ENCODE data around the gene STAM.

DNA sequence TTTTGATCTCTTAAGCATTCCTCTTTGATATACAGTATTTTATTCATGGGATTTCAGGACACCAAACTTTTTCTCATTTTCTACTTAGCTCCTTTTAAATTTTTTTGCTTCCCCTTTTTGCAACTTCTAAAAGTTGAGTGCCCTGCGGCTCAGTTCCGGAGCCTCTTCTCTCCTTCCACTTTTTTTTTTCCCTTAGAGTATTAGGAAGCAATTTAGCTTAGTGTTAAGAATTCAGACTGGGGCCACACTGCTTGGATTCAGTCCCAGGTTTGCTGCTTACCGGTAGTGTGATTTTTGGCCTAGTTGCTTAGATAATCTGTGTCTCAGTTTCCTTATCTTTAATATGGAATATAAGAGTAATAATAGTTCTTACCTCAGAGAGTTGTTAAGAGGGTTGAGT lies 3.4 kb downstream of the STAM start:
- no peak for TF ChIP-seq POLR2AphosphoS5 (IDR thresholded peaks at IDR 0.05; ENCODE audit: insufficient read depth, low read depth, low read length)
- TF ChIP-seq, protein P1, sequence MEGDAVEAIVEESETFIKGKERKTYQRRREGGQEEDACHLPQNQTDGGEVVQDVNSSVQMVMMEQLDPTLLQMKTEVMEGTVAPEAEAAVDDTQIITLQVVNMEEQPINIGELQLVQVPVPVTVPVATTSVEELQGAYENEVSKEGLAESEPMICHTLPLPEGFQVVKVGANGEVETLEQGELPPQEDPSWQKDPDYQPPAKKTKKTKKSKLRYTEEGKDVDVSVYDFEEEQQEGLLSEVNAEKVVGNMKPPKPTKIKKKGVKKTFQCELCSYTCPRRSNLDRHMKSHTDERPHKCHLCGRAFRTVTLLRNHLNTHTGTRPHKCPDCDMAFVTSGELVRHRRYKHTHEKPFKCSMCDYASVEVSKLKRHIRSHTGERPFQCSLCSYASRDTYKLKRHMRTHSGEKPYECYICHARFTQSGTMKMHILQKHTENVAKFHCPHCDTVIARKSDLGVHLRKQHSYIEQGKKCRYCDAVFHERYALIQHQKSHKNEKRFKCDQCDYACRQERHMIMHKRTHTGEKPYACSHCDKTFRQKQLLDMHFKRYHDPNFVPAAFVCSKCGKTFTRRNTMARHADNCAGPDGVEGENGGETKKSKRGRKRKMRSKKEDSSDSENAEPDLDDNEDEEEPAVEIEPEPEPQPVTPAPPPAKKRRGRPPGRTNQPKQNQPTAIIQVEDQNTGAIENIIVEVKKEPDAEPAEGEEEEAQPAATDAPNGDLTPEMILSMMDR (IDR thresholded peaks at IDR 0.05; ENCODE audit: extremely low read depth in 1 of 2, insufficient read depth in 1 of 2, low read depth in 1 of 2, low read length in 2 of 2): no peak
- no peak for TF ChIP-seq POLR2A (IDR thresholded peaks at IDR 0.05; ENCODE audit: low read depth, low read length)
